ENCODE data around the gene ZNF81.
"Not testable (repeated sequence)": the region's sequence is repeated elsewhere in the genome, so short reads cannot be mapped to it uniquely, and the experiment has no call there.

GRCh38 chrX:47931970-47932369 is 95.3 kb downstream of the ZNF81 start:
- not testable (repeated sequence) for TF ChIP-seq CTCF (conservative IDR thresholded peaks at IDR 0.05 in 1 of 2, IDR thresholded peaks at IDR 0.05 in 1 of 2; ENCODE audit: extremely low read depth in 1 of 2, insufficient read depth in 1 of 2, low read depth in 1 of 2, low read length in 2 of 2); EZH2 (IDR thresholded peaks at IDR 0.05; ENCODE audit: borderline replicate concordance, low read length)

Data from mammary epithelial cell (primary cell).